ENCODE data around the gene OTOG.

GRCh38 chr11:17612221-17613188 lies 65.4 kb downstream of the OTOG start:
- no peak for TF ChIP-seq CTCF (IDR thresholded peaks at IDR 0.05; ENCODE audit: low read length)
- no peak for TF ChIP-seq EZH2phosphoT487 (IDR thresholded peaks at IDR 0.05; ENCODE audit: low read length)
